Pons (tissue), 1 donor: ENCODE measurements around the gene CACNA1D.

Experiments used
- DNase-seq: peaks from one replicate; pipeline ENCODE4 v3.0.0-alpha.2; 2016; ENCODE audit warnings: low spot score

The CACNA1D gene

DNA sequence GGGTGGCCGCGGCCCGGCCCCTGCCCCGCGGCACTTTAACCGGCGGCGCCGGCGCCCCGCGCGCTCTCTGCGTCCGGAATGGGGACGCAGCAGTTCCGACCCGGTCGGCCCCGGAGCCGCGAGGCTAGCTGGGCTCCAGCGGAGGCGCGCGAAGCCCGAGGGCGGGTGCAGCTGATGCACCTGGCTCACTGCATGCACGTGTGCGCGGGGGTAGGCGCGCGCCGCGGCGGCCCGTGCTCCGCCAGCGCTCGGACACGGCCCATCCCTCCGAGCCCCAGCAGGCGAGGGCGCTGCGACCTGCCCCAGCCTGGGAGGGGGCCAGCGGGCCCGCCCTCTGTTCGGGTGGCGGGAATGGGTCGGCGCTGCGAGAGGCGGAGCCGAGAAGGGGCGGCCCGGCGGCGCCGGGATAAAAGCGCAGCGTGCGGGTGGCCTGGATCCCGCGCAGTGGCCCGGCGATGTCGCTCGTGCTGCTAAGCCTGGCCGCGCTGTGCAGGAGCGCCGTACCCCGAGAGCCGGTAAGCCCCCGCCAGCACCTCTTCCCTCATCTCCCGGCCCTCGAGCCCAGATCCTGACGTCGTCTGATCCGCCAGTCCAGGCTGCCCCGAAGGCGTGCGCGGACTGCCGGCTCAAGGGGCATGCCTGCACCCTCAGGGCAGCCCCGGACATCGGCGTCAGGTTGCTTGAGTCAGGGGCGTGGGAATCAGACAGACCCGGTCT is 351.9 kb downstream of the CACNA1D start, which contains the start of the genes CHDH and IL17RB:
TSS of gene CHDH (minus strand) at position 286 of the 717 bp plus-strand sequence. CDS start 22,411 bp downstream, outside the sequence.
TSS of gene IL17RB (plus strand) at position 435 of the 717 bp plus-strand sequence. CDS start at position 456, 21 bp downstream.
- peak; percentile 52 for DNase-seq

DNA sequence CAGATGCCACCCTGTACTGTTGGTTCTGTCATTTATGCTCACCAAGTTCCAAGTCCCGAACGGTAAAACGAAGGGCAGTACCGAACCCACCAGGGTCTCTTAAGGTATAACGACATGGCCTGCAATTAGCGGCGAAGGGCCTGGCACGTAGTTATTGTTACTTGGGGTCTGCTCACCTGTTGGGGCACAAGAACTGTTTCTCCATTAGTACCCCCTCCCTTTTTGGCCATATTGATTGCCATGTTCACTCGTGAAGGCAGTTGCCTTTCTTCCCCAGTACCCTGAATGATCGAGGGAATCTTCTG is 352.4 kb downstream of the CACNA1D start:
- DNase-seq, result no peak

DNA sequence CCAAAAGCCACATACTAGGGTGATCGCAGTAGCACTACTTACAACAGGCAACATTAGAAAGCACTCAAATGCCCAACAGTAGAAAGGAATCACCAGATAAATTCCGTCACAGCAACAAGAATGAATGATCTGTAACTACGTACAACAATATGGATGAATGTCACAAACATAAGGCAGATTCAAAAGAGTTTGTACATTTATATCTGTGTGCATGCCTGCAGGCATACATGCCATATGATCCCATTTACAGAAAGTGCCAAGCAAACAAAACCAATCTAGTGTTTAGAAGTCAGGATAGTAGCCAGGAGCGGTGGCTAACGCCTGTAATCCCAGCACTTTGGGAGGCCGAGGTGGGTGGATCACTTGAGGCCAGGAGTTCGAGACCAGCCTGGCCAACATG is 355.5 kb downstream of the CACNA1D start:
- no peak for DNase-seq

DNA sequence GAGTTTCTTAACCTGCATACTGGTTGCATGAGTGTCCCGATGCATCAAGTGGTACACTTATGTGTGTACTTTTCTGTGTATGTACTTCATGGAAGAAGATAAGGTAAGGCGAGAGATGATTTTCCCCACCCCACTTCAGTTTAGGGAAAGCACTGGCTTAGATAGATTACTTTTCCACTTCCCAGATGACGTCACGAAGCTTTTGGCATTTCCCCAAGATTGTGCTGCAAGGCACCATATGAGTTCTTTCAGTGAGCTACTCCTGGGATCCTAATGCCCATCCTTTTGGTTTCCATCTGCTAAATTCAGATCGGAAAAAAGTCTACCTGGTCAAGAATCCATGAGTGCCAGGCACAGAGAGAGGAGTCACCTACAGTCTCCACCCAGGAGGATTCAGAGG is 356.5 kb downstream of the CACNA1D start:
- no peak for DNase-seq

DNA sequence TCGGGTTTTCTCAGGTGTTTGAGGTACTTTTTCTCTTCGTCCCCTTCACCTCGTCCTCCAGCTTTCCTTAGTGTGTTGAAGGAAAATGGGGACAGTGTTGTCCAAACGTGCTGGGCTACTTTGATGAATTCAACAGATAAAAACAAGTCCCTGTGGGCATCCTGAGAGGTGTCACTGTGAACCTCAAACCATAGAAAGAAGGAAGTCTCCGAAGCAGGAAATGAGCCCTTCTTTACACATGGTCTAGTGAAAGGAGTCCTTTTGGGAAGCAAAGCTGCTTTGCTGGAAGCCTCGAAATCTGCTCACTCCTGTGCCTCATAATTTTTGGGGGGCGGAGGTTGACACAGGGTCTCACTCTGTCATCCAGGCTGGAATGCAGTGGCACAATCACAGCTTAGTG is 362.6 kb downstream of the CACNA1D start:
- DNase-seq, result no peak

DNA sequence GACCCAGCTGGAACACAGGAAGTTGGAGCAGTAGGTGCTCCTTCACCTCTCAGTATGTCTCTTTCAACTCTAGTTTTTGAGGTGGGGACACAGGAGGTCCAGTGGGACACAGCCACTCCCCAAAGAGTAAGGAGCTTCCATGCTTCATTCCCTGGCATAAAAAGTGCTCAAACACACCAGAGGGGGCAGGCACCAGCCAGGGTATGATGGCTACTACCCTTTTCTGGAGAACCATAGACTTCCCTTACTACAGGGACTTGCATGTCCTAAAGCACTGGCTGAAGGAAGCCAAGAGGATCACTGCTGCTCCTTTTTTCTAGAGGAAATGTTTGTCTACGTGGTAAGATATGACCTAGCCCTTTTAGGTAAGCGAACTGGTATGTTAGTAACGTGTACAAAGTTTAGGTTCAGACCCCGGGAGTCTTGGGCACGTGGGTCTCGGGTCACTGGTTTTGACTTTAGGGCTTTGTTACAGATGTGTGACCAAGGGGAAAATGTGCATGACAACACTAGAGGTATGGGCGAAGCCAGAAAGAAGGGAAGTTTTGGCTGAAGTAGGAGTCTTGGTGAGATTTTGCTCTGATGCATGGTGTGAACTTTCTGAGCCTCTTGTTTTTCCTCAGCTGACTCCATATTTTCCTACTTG is 363.8 kb downstream of the CACNA1D start:
- no peak for DNase-seq

DNA sequence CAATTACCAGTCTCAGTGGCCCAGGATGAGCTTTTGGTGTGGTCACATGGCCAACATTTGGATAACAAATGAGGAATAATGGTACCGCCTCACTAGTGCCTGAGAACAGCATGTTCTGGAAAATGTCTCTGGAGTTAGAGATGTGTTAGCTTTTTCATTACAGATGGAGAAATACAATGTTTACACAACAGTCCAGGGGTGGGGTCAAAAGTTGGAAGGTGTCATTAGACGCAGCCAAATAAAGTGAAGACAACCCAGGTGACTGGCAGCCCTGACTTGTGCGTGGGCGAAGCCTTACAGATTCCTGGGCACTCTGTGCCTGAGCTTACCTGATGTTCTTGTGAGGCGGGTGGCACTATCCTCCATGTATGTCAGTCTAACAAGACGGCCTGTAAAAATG is 364.8 kb downstream of the CACNA1D start:
- no peak for DNase-seq

DNA sequence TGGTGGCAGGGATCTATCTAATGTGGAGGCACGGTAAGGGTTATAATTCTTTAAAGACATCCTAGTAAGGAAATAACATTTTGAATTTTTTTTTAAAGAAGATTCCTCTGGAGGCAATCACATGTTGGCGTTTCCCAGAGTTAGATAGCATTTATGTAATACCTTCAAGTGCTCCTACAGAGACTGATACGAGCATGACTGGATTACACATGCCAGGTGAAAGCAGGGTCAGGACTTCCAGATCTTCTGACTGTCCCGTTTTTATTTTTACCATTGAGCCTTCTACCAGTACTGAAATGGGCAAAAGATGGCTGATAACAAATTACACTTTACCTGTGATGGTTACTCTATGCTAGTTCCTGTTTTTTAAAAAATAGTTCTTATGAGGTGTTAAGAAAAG is 365.8 kb downstream of the CACNA1D start:
- no peak for DNase-seq

DNA sequence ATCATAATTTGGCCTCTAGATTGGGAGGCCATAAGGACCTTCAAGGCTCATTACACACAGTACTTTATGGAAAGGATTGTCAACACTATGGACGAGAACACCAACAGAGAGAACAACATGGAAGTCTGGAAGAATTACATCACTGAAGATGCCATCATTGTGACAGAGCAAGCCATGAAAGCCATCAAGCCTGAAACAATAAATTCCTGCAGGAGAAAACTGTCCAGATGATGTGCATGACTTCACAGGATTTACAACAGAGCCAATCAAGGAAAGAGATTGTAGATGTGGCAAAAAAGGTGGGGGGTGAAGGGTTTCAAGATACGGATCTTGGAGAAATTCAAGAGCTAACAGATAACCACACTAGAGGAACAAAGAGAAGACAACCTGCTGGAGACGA is 367.8 kb downstream of the CACNA1D start:
- DNase-seq, result no peak

DNA sequence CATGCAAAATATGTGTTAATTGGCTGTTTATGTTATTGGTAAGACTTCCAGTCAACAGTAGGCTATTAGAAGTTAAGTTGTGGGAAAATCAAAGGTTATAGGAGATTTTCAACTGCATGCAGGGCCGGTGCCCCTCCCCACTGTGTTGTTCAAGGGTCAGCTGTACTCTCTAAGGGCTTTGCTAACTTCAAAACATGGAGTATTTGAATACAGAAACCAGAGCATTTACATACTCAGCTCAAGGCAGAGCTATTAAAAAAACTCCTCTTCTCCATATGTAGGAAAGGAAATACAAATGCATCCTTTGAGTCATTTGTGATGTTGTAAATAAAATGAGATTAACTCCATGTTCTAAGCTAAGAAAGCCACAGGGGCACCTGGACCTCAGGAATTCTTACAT is 368.7 kb downstream of the CACNA1D start:
- no peak for DNase-seq
